Liver (tissue), 9 donors: Measurements from ENCODE around the gene IFITM10. TPM values are rescaled to one million over a fixed set of nuclear protein-coding genes. Genes with fewer than 3 reads are reported as not detected.
"Not testable (repeated sequence)": the region's sequence is repeated elsewhere in the genome, so short reads cannot be mapped to it uniquely, and the experiment has no call there.

Experiments
- DNase-seq: peaks from one replicate; pipeline ENCODE4 v3.0.0-alpha.2; 2017; ENCODE audit warnings: low spot score
- H3K27ac ChIP-seq, 2 donors: one replicate each; pipeline ENCODE4 v1.7.0; 2013; ENCODE audit warnings: inconsistent platforms in 2 of 2, low read length in 2 of 2, control low read depth in 1 of 2, low read depth in 1 of 2, mild to moderate bottlenecking in 1 of 2
- H3K27me3 ChIP-seq, 4 donors: one replicate each; pipeline versions ENCODE4 v1.6.1 to v1.7.0; 2013; ENCODE audit warnings: low read length in 3 of 4, inconsistent platforms in 1 of 4, mild to moderate bottlenecking in 1 of 4, moderate library complexity in 1 of 4; ENCODE audit not compliant: control insufficient read depth in 4 of 4, insufficient read depth in 4 of 4
- H3K36me3 ChIP-seq, 4 donors: one replicate each; pipeline versions ENCODE4 v1.6.1 to v1.7.0; 2013; ENCODE audit warnings: low read length in 3 of 4, mild to moderate bottlenecking in 3 of 4, low read depth in 1 of 4, moderate library complexity in 1 of 4; ENCODE audit not compliant: control insufficient read depth in 4 of 4, insufficient read depth in 3 of 4
- H3K4me1 ChIP-seq, 4 donors: one replicate each; pipeline versions ENCODE4 v1.6.1 to v1.7.0; 2013; ENCODE audit warnings: low read length in 3 of 4, mild to moderate bottlenecking in 3 of 4, moderate library complexity in 1 of 4; ENCODE audit not compliant: control insufficient read depth in 4 of 4, insufficient read depth in 4 of 4
- H3K4me3 ChIP-seq, 3 donors: one replicate each; pipeline versions ENCODE4 v1.6.1 to v1.7.0; 2013; ENCODE audit warnings: low read length in 3 of 3, control low read depth in 1 of 3, low read depth in 1 of 3, mild to moderate bottlenecking in 1 of 3
- H3K9ac ChIP-seq, 2 donors: one replicate each; pipeline ENCODE4 v1.7.0; 2013; ENCODE audit warnings: low read length in 2 of 2, mild to moderate bottlenecking in 2 of 2, moderate library complexity in 2 of 2, control low read depth in 1 of 2, low read depth in 1 of 2
- H3K9me3 ChIP-seq, 4 donors: one replicate each; pipeline versions ENCODE4 v1.6.1 to v1.7.0; 2013; ENCODE audit warnings: low read length in 3 of 4; ENCODE audit not compliant: control insufficient read depth in 4 of 4
- ATF3 ChIP-seq: IDR thresholded peaks from 2 replicates; pipeline ENCODE4 v1.6.1; 2016; ENCODE audit warnings: antibody characterized with exemption
- FOXA1 ChIP-seq: IDR thresholded peaks from 2 replicates; pipeline ENCODE4 v1.6.1; 2016; ENCODE audit warnings: antibody characterized with exemption
- FOXA2 ChIP-seq: IDR thresholded peaks from 2 replicates; pipeline ENCODE4 v1.6.1; 2016; ENCODE audit warnings: antibody characterized with exemption
- HNF4A ChIP-seq, 2 donors: conservative IDR thresholded peaks; 2 replicates each; pipeline ENCODE4 v1.6.1; 2016; ENCODE audit warnings: antibody characterized with exemption in 2 of 2, mild to moderate bottlenecking in 2 of 2
- HNF4G ChIP-seq: IDR thresholded peaks from 2 replicates; pipeline ENCODE4 v1.6.1; 2016; ENCODE audit warnings: antibody characterized with exemption
- JUND ChIP-seq, 2 donors: IDR thresholded peaks; 2 replicates each; pipeline ENCODE4 v1.6.1; 2016; ENCODE audit warnings: antibody characterized with exemption in 2 of 2
- MAX ChIP-seq: IDR thresholded peaks from 2 replicates; pipeline ENCODE4 v1.6.1; 2016; ENCODE audit warnings: antibody characterized with exemption
- NR2F2 ChIP-seq: IDR thresholded peaks from 2 replicates; pipeline ENCODE4 v1.6.1; 2016; ENCODE audit warnings: antibody characterized with exemption
- RAD21 ChIP-seq, 2 donors: IDR thresholded peaks; 2 replicates each; pipeline ENCODE4 v1.6.1; 2016; ENCODE audit warnings: antibody characterized with exemption in 2 of 2, mild to moderate bottlenecking in 2 of 2
- RXRA ChIP-seq, 2 donors: IDR thresholded peaks; 2 replicates each; pipeline ENCODE4 v1.6.1; 2017 to 2018; ENCODE audit warnings: antibody characterized with exemption in 2 of 2, mild to moderate bottlenecking in 1 of 2
- SP1 ChIP-seq: IDR thresholded peaks from 2 replicates; pipeline ENCODE4 v1.6.1; 2018; ENCODE audit warnings: antibody characterized with exemption, mild to moderate bottlenecking
- YY1 ChIP-seq: IDR thresholded peaks from 2 replicates; pipeline ENCODE4 v1.6.1; 2016; ENCODE audit warnings: antibody characterized with exemption, mild to moderate bottlenecking
- ZBTB33 ChIP-seq: IDR thresholded peaks from 2 replicates; pipeline ENCODE4 v1.6.1; 2016; ENCODE audit warnings: antibody characterized with exemption
- WGBS: extraction: QIAGEN DNeasy Blood & Tissue Kit; methylation state at CpG from one replicate; pipeline ENCODE4 v1.1.7; 2013; 5-methylcytosine and 5-hydroxymethylcytosine counted together
- polyA plus RNA-seq, 2 donors: library from polyadenylated mRNA; stranded (reverse) in 1 of 2; unstranded in 1 of 2; fragments of 200-250 nt in 1 of 2; fragments of >200 nt in 1 of 2; fragmentation: Nextera tagmentation in 1 of 2; extraction: Ambion mirVana in 1 of 2; gene quantifications; one replicate each; pipeline versions ENCODE4 v1.2.1 to v1.2.3, GENCODE V29; 2013 to 2015
- total RNA-seq, 2 donors: library from RNA; depleted of rRNA; stranded (reverse); fragments of >200 nt; gene quantifications; one replicate each; pipeline ENCODE4 v1.2.3, GENCODE V29; 2014
- donor health status: healthy.
- donor health status: healthy.
- donor health status: healthy.
- donor health status: healthy.
- donor health status: healthy.

Gene IFITM10
- total and polyA plus RNA-seq, 4 donors = 0.14 to 8.5 (median 1.8) TPM

- H3K36me3 ChIP-seq, DNase-seq, H3K9me3 ChIP-seq, H3K27me3 ChIP-seq: not testable (repeated sequence)
- Histone ChIP-seq H3K9ac (peak overlapping the region; percentile 49 to 83), H3K4me1 (peaks cover 19 to 42% (median 30%) of the 10 kb centered on the region in 4 donors), H3K27ac (peak overlapping the region; percentile 92 to 99), H3K4me3 (peak overlapping the region in 1 of 3 donors; percentile 26)
- peak; percentile 46 for TF ChIP-seq FOXA1
- peak in 1 of 2 donors; percentile 34 for TF ChIP-seq RAD21 (IDR thresholded peaks at IDR 0.05)
- peak; percentile 41 for TF ChIP-seq FOXA2
- TF ChIP-seq JUND (IDR thresholded peaks at IDR 0.05) = peak in 1 of 2 donors; percentile 46
- peak; percentile 84 to 91 for TF ChIP-seq HNF4A (conservative IDR thresholded peaks at IDR 0.05)
- peak; percentile 89 for TF ChIP-seq HNF4G
- TF ChIP-seq YY1 = peak; percentile 19
- peak; percentile 45 for TF ChIP-seq ATF3
- TF ChIP-seq ZBTB33 = peak; percentile 19
- peak; percentile 86 to 88 for TF ChIP-seq RXRA (IDR thresholded peaks at IDR 0.05)
- TF ChIP-seq MAX = peak; percentile 71
- peak; percentile 28 for TF ChIP-seq NR2F2
- peak; percentile 89 for TF ChIP-seq SP1
- 19% methylated on average over 31 of the region's 32 CpGs for WGBS
These were observed 60.9 kb downstream of the IFITM10 start for GRCh38 chr11:1689250-1690166.

- H3K36me3 ChIP-seq, H3K27me3 ChIP-seq, H3K9ac ChIP-seq, H3K9me3 ChIP-seq, DNase-seq: not testable (repeated sequence)
- WGBS = 58% methylated on average over 19 of the region's 19 CpGs
- Histone ChIP-seq H3K27ac (peak overlapping the region; percentile 92 to 99), H3K4me1 (peaks cover 16 to 31% (median 21%) of the 10 kb centered on the region in 4 donors), H3K4me3 (peak overlapping the region in 1 of 3 donors; percentile 23)
These were observed 62.0 kb downstream of the IFITM10 start for GRCh38 chr11:1688336-1688947.

- WGBS = 76% methylated on average over 12 of the region's 15 CpGs
- peak overlapping the region in 2 of 3 donors; percentile 21 to 66 for H3K4me3 ChIP-seq
- peaks cover 6 to 20% (median 11%) of the 10 kb centered on the region in 4 donors for H3K4me1 ChIP-seq
- H3K9ac ChIP-seq, H3K9me3 ChIP-seq, H3K36me3 ChIP-seq, DNase-seq, H3K27me3 ChIP-seq: not testable (repeated sequence)
- peak overlapping the region; percentile 51 to 82 for H3K27ac ChIP-seq
These were observed 64.2 kb downstream of the IFITM10 start for GRCh38 chr11:1686220-1686619.

- peaks cover 2 to 16% (median 7%) of the 10 kb centered on the region in 4 donors for H3K4me1 ChIP-seq
- WGBS = 72% methylated on average over 15 of the region's 18 CpGs
- H3K36me3 ChIP-seq, H3K27me3 ChIP-seq, H3K9me3 ChIP-seq, DNase-seq: not testable (repeated sequence)
- H3K9ac ChIP-seq = peak overlapping the region; percentile 57 to 92
- H3K4me3 ChIP-seq = peak overlapping the region; percentile 33 to 76 (median 35)
- H3K27ac ChIP-seq = peak overlapping the region; percentile 81 to 96
These were observed 65.2 kb downstream of the IFITM10 start for GRCh38 chr11:1684886-1685874.

- not testable (repeated sequence) for H3K36me3 ChIP-seq, H3K9me3 ChIP-seq, DNase-seq, H3K9ac ChIP-seq, H3K27me3 ChIP-seq
- Histone ChIP-seq H3K4me3 (peak overlapping the region in 1 of 3 donors; percentile 46), H3K4me1 (peaks cover 4 to 13% (median 7%) of the 10 kb centered on the region in 4 donors), H3K27ac (peak overlapping the region; percentile 51 to 67)
- 64% methylated on average over 16 of the region's 24 CpGs for WGBS
These were observed 66.4 kb downstream of the IFITM10 start for GRCh38 chr11:1683904-1684572.
